ENCODE results near the gene KLF7.

KLF7 gene

GRCh38 chr2:207107131-207107530 is 58.6 kb downstream of the KLF7 start:
- Histone ChIP-seq H3K9me3 (ENCODE audit: severe bottlenecking) (no peaks in the 10 kb centered on the region), H3K27ac (no peak overlapping the region), H3K27me3 (ENCODE audit: insufficient read depth, low read depth, severe bottlenecking) (no peaks in the 10 kb centered on the region), H3K36me3 (no peaks in the 10 kb centered on the region), H3K4me3 (ENCODE audit: low read depth, low read length) (no peak overlapping the region)
- no peak for DNase-seq
- TF ChIP-seq CTCF (IDR thresholded peaks at IDR 0.05; ENCODE audit: low read depth, low read length): no peak

- Histone ChIP-seq H3K27ac (no peak overlapping the region), H3K4me3 (ENCODE audit: low read depth, low read length) (no peak overlapping the region), H3K36me3 (no peaks in the 10 kb centered on the region), H3K27me3 (ENCODE audit: insufficient read depth, low read depth, severe bottlenecking) (no peaks in the 10 kb centered on the region), H3K9me3 (ENCODE audit: severe bottlenecking) (no peaks in the 10 kb centered on the region)
- TF ChIP-seq CTCF (IDR thresholded peaks at IDR 0.05; ENCODE audit: low read depth, low read length): no peak
- no peak for DNase-seq
Measured at GRCh38 chr2:207103132-207103531, 62.6 kb downstream of the KLF7 start.

- Histone ChIP-seq H3K36me3 (no peaks in the 10 kb centered on the region), H3K27me3 (ENCODE audit: insufficient read depth, low read depth, severe bottlenecking) (no peaks in the 10 kb centered on the region), H3K4me3 (ENCODE audit: low read depth, low read length) (no peak overlapping the region), H3K27ac (no peak overlapping the region), H3K9me3 (ENCODE audit: severe bottlenecking) (no peaks in the 10 kb centered on the region)
- TF ChIP-seq CTCF (IDR thresholded peaks at IDR 0.05; ENCODE audit: low read depth, low read length): no peak
- no peak for DNase-seq
Measured at GRCh38 chr2:207101984-207102383, 63.8 kb downstream of the KLF7 start.

- no peak for DNase-seq
- Histone ChIP-seq H3K36me3 (no peaks in the 10 kb centered on the region; the same call in 1 of the 2 replicates), H3K27me3 (ENCODE audit: insufficient read depth, low read depth, severe bottlenecking) (no peaks in the 10 kb centered on the region), H3K27ac (no peak overlapping the region), H3K4me3 (ENCODE audit: low read depth, low read length) (no peak overlapping the region), H3K9me3 (ENCODE audit: severe bottlenecking) (no peaks in the 10 kb centered on the region)
- no peak for TF ChIP-seq CTCF (IDR thresholded peaks at IDR 0.05; ENCODE audit: low read depth, low read length)
Measured at GRCh38 chr2:207097278-207097677, 68.5 kb downstream of the KLF7 start.

- no peak for TF ChIP-seq CTCF (IDR thresholded peaks at IDR 0.05; ENCODE audit: low read depth, low read length)
- H3K27me3 ChIP-seq (ENCODE audit: insufficient read depth, low read depth, severe bottlenecking): no peaks in the 10 kb centered on the region
Measured at GRCh38 chr2:207095963-207096362, 69.8 kb downstream of the KLF7 start.

GRCh38 chr2:207093234-207093633 is 72.5 kb downstream of the KLF7 start:
- Histone ChIP-seq H3K27me3 (ENCODE audit: insufficient read depth, low read depth, severe bottlenecking) (no peaks in the 10 kb centered on the region), H3K9me3 (ENCODE audit: severe bottlenecking) (no peaks in the 10 kb centered on the region), H3K4me3 (ENCODE audit: low read depth, low read length) (no peak overlapping the region), H3K27ac (no peak overlapping the region), H3K36me3 (no peaks in the 10 kb centered on the region; the same call in 1 of the 2 replicates)
- DNase-seq: no peak
- no peak for TF ChIP-seq CTCF (IDR thresholded peaks at IDR 0.05; ENCODE audit: low read depth, low read length)

More at GRCh38 chr2:207095963-207096362, 69.8 kb downstream of the KLF7 start:
- no peak for DNase-seq
- Histone ChIP-seq H3K36me3 (no peaks in the 10 kb centered on the region; the same call in 1 of the 2 replicates), H3K4me3 (ENCODE audit: low read depth, low read length) (no peak overlapping the region), H3K9me3 (ENCODE audit: severe bottlenecking) (no peaks in the 10 kb centered on the region), H3K27ac (no peak overlapping the region)

All from WERI-Rb-1 (cell line).